ENCODE results near the gene C16orf74.

C16orf74 gene

GRCh38 chr16:85706449-85707034, 44.4 kb downstream of the C16orf74 start:
- TF ChIP-seq PATZ1 (CRISPR knock-in tag; IDR thresholded peaks at IDR 0.05; ENCODE audit: borderline replicate concordance) (no peak), ZNF8 (CRISPR knock-in tag; IDR thresholded peaks at IDR 0.05) (no peak), CREB5 (CRISPR knock-in tag; IDR thresholded peaks at IDR 0.05; ENCODE audit: low read depth) (no peak), OSR1 (CRISPR knock-in tag; IDR thresholded peaks at IDR 0.05) (no peak), CSDC2 (CRISPR knock-in tag; IDR thresholded peaks at IDR 0.05) (no peak), ZC3H10 (CRISPR knock-in tag; IDR thresholded peaks at IDR 0.05) (no peak), TSHZ2 (CRISPR knock-in tag; IDR thresholded peaks at IDR 0.05) (no peak), PPARA (CRISPR knock-in tag; IDR thresholded peaks at IDR 0.05; ENCODE audit: borderline replicate concordance) (no peak), CSRNP3 (CRISPR knock-in tag; IDR thresholded peaks at IDR 0.05) (no peak), SNAI2 (CRISPR knock-in tag; IDR thresholded peaks at IDR 0.05) (no peak), TCF4 (CRISPR knock-in tag; IDR thresholded peaks at IDR 0.05; ENCODE audit: borderline replicate concordance) (no peak), BACH2 (CRISPR knock-in tag; IDR thresholded peaks at IDR 0.05; ENCODE audit: borderline replicate concordance) (no peak)
- ATAC-seq = no peak

GRCh38 chr16:85704900-85705846, 45.7 kb downstream of the C16orf74 start:
- TF ChIP-seq ESRRG (CRISPR knock-in tag; IDR thresholded peaks at IDR 0.05) (no peak), OSR1 (CRISPR knock-in tag; IDR thresholded peaks at IDR 0.05) (no peak), ZC3H10 (CRISPR knock-in tag; IDR thresholded peaks at IDR 0.05) (no peak), CSDC2 (CRISPR knock-in tag; IDR thresholded peaks at IDR 0.05) (no peak), POU6F1 (CRISPR knock-in tag; IDR thresholded peaks at IDR 0.05; ENCODE audit: borderline replicate concordance, low read depth) (no peak), RARB (CRISPR knock-in tag; IDR thresholded peaks at IDR 0.05) (no peak), GLIS3 (CRISPR knock-in tag; IDR thresholded peaks at IDR 0.05) (no peak), PATZ1 (CRISPR knock-in tag; IDR thresholded peaks at IDR 0.05; ENCODE audit: borderline replicate concordance) (no peak), PPARA (CRISPR knock-in tag; IDR thresholded peaks at IDR 0.05; ENCODE audit: borderline replicate concordance) (no peak), TCF4 (CRISPR knock-in tag; IDR thresholded peaks at IDR 0.05; ENCODE audit: borderline replicate concordance) (no peak), TOX (CRISPR knock-in tag; IDR thresholded peaks at IDR 0.05; ENCODE audit: borderline replicate concordance) (no peak), ZNF8 (CRISPR knock-in tag; IDR thresholded peaks at IDR 0.05) (no peak), BACH2 (CRISPR knock-in tag; IDR thresholded peaks at IDR 0.05; ENCODE audit: borderline replicate concordance) (no peak), ZNF565 (CRISPR knock-in tag; conservative IDR thresholded peaks at IDR 0.05; ENCODE audit: low read depth) (no peak), ZFP3 (CRISPR knock-in tag; IDR thresholded peaks at IDR 0.05) (no peak), ZNF70 (CRISPR knock-in tag; IDR thresholded peaks at IDR 0.05) (no peak), SNAI2 (CRISPR knock-in tag; IDR thresholded peaks at IDR 0.05) (no peak), ISL1 (CRISPR knock-in tag; IDR thresholded peaks at IDR 0.05) (no peak), TSHZ2 (CRISPR knock-in tag; IDR thresholded peaks at IDR 0.05) (no peak)
- ATAC-seq = no peak
